ENCODE data around the gene EEF1A2.
"Not testable (repeated sequence)": the region's sequence is repeated elsewhere in the genome, so short reads cannot be mapped to it uniquely, and the experiment has no call there.

Gene EEF1A2

DNA sequence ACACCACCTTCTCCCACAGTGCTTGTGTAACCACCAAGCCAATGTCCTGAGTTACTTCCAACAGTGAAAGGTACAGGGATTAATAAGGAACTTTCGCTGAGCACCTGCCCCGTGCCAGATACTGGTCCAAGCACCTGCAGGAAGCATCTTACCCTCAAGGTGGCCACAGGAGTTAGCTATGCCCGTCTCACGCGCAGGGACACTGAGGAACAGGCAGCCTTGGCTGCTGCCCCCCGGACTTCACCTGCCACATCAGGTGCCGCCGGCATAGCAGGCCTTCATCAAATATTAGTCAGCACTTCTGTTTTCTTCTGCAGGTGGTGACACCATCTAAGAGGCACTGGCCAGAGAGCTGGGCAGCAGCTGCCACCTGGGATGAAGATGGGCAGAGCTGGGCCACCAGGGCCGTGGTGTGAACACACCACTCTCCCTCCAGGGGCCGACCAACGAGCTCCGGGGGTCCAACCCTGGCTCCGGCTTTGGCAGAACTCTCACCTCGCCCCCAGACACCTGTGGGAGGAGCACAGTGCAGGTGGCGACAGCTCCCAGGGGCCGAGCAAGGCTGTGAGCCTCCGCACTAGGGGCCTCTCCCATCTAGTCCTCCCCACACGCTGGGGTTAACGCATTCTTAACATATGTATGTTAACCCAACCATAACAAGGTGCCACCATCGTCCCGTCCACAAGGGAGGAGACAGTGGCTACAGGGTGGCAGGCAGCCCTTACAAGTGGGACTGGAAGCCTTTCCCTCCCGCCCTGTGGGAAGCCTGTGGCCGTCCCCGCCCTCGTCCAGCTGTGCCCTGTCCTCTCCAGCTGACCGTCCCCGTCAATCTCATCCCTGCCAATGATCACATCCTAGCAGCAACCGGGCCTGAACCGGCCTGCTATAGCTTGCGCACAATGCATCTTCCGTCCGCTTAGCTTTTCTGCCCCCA lies 18.8 kb upstream of the EEF1A2 start:
- Histone ChIP-seq H3K9me3 (replicated peaks; ENCODE audit: low read length) (no peaks in the 10 kb centered on the region), H3K9ac (ENCODE audit: low read depth, low read length) (no peak overlapping the region), H3K4me1 (ENCODE audit: control insufficient read depth, insufficient read depth, low read length) (peaks cover 13% of the 10 kb centered on the region), H3K4me2 (ENCODE audit: low read length) (no peak overlapping the region), H3K27me3 (ENCODE audit: control insufficient read depth, insufficient read depth, low read length) (peaks cover 7% of the 10 kb centered on the region), H3K4me3 (ENCODE audit: low read length) (no peak overlapping the region), H3K36me3 (ENCODE audit: insufficient read depth, low read length) (peaks cover 15% of the 10 kb centered on the region)

DNA sequence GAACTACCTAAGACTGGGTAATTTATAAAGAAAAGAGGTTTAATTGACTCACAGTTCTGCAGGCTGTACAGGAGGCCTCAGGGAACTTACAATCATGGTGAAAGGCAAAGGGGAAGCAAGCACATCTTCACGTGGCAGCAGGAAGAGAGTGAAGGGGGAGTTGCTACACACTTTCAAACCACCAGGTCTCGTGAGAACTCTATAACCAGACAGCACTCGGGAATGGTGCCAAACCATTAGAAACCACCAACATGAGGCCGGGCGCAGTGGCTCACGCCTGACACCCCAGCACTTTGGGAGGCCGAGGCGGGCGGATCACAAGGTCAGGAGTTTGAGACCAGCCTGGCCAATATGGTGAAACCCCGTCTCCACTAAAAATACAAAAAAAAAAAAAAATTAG lies 15.6 kb upstream of the EEF1A2 start:
- peaks cover 12% of the 10 kb centered on the region for H3K27me3 ChIP-seq (ENCODE audit: control insufficient read depth, insufficient read depth, low read length)
- H3K4me2 ChIP-seq (ENCODE audit: low read length); H3K4me1 ChIP-seq (ENCODE audit: control insufficient read depth, insufficient read depth, low read length); H3K9ac ChIP-seq (ENCODE audit: low read depth, low read length); H3K9me3 ChIP-seq (replicated peaks; ENCODE audit: low read length); H3K36me3 ChIP-seq (ENCODE audit: insufficient read depth, low read length); H3K4me3 ChIP-seq (ENCODE audit: low read length): not testable (repeated sequence)

DNA sequence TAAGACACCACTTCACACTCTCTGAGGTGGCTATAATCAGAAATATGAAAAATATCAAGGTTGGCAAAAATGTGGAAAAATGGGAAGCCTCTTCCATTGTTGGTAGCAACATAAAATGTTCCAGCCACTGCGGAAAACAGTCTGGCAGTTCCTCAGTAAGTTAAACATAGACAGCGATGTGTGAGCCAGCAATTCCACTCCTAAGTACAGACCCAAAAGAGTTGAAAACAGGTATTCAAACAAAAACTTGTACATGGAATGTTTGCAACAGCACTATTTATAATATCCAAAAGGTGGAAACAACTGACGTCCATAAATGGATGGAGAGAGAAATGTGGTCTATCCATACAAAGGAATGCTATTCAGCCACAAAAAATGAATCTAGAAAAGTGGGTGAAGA lies 14.3 kb upstream of the EEF1A2 start:
- Histone ChIP-seq H3K4me2 (ENCODE audit: low read length) (no peak overlapping the region), H3K27me3 (ENCODE audit: control insufficient read depth, insufficient read depth, low read length) (peaks cover 16% of the 10 kb centered on the region), H3K4me3 (ENCODE audit: low read length) (no peak overlapping the region), H3K36me3 (ENCODE audit: insufficient read depth, low read length) (no peaks in the 10 kb centered on the region), H3K9ac (ENCODE audit: low read depth, low read length) (no peak overlapping the region), H3K9me3 (replicated peaks; ENCODE audit: low read length) (no peaks in the 10 kb centered on the region), H3K4me1 (ENCODE audit: control insufficient read depth, insufficient read depth, low read length) (no peaks in the 10 kb centered on the region)

DNA sequence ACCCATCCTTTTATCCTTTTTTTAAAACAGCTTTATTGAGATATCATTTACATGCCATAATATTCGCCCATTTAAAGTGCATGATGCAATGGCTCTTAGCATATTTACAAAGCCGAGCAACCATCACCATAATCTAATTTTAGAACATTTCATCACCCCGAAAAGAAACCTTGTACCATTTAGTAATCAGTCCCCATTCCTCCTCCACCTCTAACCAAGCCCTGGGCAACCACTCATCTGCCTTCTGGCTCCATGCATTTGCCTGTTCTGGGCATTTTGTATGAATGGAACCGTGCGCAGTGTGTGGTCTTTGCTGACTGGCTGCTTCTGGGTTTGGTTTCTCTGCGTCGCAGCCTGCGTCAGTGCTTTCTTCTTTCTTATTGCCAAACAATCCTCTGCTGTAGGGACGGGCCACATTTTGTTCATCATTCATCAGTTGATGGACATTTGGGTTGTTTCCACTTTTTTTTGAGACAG lies 10.2 kb upstream of the EEF1A2 start:
- Histone ChIP-seq H3K4me3 (ENCODE audit: low read length) (no peak overlapping the region), H3K9me3 (replicated peaks; ENCODE audit: low read length) (no peaks in the 10 kb centered on the region), H3K4me1 (ENCODE audit: control insufficient read depth, insufficient read depth, low read length) (no peaks in the 10 kb centered on the region), H3K27me3 (ENCODE audit: control insufficient read depth, insufficient read depth, low read length) (peaks cover 33% of the 10 kb centered on the region), H3K36me3 (ENCODE audit: insufficient read depth, low read length) (no peaks in the 10 kb centered on the region), H3K9ac (ENCODE audit: low read depth, low read length) (no peak overlapping the region), H3K4me2 (ENCODE audit: low read length) (no peak overlapping the region)

DNA sequence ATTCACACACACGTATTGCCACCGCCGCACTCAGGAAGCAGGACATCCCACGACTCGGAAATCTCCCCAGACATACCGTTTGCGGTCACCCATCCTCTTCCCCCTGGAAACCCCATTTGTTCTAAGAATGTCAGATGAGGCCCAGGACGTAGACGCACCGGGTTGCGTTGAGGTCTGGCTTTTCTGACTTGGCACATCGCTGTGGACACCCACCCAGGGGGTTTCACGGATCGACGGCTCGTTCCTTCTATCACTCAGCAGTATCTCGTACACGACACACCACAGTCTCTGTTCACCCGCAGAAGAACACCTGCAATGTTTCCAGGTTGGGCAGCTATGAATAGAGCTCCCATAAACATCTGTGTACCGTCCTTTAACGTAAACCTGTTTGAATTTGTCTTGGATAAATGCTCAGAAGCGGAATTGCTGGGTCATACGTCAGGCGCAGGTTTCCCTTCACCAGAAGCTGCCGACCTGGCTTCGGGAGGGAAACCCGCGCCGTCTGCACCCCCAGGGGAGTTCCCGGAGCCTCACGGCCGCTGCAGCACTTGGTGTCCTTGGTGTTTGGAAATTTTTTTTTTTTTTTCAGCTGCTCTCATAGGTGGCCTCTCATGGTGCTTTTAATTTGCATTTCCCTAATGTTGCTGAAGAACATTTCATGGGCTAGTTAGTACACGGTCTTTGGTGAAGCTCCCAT lies 9.3 kb upstream of the EEF1A2 start:
- Histone ChIP-seq H3K36me3 (ENCODE audit: insufficient read depth, low read length) (no peaks in the 10 kb centered on the region), H3K4me3 (ENCODE audit: low read length) (no peak overlapping the region), H3K4me2 (ENCODE audit: low read length) (no peak overlapping the region), H3K4me1 (ENCODE audit: control insufficient read depth, insufficient read depth, low read length) (no peaks in the 10 kb centered on the region), H3K27me3 (ENCODE audit: control insufficient read depth, insufficient read depth, low read length) (peaks cover 41% of the 10 kb centered on the region), H3K9ac (ENCODE audit: low read depth, low read length) (no peak overlapping the region), H3K9me3 (replicated peaks; ENCODE audit: low read length) (no peaks in the 10 kb centered on the region)

DNA sequence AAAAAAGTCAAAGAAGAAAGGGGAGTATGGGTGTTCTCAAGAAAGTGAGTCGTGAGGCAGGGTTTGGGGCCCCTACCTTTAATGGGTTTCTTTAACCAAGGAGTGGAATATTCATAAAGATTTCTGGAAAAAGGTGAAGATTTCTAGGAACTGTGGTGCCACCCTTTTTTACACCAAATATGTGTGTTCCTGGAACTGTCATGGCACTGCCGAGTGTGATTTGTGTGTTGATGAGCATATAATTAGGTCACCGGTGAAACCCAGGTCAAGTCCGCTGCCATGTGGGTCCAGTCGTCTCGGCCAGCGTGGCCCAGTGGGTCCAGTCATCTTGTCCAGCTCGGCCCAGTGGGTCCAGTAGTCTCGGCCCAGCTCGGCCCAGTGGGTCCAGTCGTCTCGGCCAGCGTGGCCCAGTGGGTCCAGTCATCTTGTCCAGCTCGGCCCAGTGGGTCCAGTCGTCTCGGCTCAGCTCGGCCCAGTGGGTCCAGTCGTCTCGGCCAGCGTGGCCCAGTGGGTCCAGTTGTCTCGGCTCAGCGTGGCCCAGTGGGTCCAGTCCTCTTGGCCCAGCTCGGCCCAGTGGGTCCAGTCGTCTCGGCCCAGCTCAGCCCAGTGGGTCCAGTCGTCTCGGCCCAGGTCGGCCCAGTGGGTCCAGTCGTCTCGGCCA lies 8.3 kb upstream of the EEF1A2 start:
- no peak overlapping the region for H3K4me2 ChIP-seq (ENCODE audit: low read length)
- no peak overlapping the region for H3K9ac ChIP-seq (ENCODE audit: low read depth, low read length)
- H3K27me3 ChIP-seq (ENCODE audit: control insufficient read depth, insufficient read depth, low read length), result peaks cover 43% of the 10 kb centered on the region
- no peaks in the 10 kb centered on the region for H3K36me3 ChIP-seq (ENCODE audit: insufficient read depth, low read length)
- no peak overlapping the region for H3K4me3 ChIP-seq (ENCODE audit: low read length)
- no peaks in the 10 kb centered on the region for H3K4me1 ChIP-seq (ENCODE audit: control insufficient read depth, insufficient read depth, low read length)
- no peaks in the 10 kb centered on the region for H3K9me3 ChIP-seq (replicated peaks; ENCODE audit: low read length)

DNA sequence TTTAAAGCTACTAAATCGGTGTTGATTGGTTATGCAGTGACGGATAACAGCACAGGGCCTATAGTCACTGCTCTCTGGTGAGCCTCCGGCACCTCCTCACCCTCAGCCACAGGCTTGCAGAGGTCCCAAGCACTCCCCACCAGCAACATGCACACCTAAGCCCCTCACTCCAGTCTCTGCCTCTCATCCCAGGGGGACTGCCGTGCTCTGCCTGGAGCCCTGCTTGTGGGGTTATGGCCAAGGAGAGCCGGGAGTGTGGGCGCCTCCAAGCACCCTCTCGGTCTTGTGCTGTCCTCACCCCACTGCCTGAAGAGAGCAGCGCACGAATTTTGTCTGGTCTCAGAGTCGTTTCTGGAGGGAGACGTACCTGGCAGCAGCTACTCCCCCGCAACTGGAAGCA lies 6.8 kb upstream of the EEF1A2 start:
- Histone ChIP-seq H3K9ac (ENCODE audit: low read depth, low read length) (no peak overlapping the region), H3K9me3 (replicated peaks; ENCODE audit: low read length) (no peaks in the 10 kb centered on the region), H3K36me3 (ENCODE audit: insufficient read depth, low read length) (no peaks in the 10 kb centered on the region), H3K4me3 (ENCODE audit: low read length) (no peak overlapping the region), H3K4me1 (ENCODE audit: control insufficient read depth, insufficient read depth, low read length) (no peaks in the 10 kb centered on the region), H3K4me2 (ENCODE audit: low read length) (no peak overlapping the region), H3K27me3 (ENCODE audit: control insufficient read depth, insufficient read depth, low read length) (peaks cover 43% of the 10 kb centered on the region)

DNA sequence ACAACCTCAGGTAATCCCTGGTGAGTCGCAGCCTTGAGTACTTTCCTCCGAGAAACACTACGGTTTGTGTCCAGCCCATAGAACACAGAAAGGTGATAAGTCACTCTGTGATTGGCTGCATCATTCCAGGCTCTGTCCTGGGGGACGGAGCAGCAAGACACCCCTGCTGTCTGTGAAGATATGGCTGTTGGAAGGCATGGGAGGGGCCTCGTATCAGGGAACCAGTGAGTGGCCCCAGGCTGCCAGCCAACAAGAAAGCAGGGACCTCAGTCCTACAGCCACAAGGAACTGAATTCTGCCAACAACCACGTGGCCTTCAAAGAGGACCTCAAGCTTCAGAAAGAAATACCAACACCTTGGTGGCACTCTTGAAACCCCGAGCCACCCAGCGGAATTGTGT lies 6.4 kb upstream of the EEF1A2 start:
- H3K27me3 ChIP-seq (ENCODE audit: control insufficient read depth, insufficient read depth, low read length), result peaks cover 43% of the 10 kb centered on the region
- H3K4me2 ChIP-seq (ENCODE audit: low read length), result no peak overlapping the region
- no peaks in the 10 kb centered on the region for H3K36me3 ChIP-seq (ENCODE audit: insufficient read depth, low read length)
- H3K9ac ChIP-seq (ENCODE audit: low read depth, low read length), result no peak overlapping the region
- no peaks in the 10 kb centered on the region for H3K4me1 ChIP-seq (ENCODE audit: control insufficient read depth, insufficient read depth, low read length)
- H3K4me3 ChIP-seq (ENCODE audit: low read length), result no peak overlapping the region
- H3K9me3 ChIP-seq (replicated peaks; ENCODE audit: low read length), result no peaks in the 10 kb centered on the region

DNA sequence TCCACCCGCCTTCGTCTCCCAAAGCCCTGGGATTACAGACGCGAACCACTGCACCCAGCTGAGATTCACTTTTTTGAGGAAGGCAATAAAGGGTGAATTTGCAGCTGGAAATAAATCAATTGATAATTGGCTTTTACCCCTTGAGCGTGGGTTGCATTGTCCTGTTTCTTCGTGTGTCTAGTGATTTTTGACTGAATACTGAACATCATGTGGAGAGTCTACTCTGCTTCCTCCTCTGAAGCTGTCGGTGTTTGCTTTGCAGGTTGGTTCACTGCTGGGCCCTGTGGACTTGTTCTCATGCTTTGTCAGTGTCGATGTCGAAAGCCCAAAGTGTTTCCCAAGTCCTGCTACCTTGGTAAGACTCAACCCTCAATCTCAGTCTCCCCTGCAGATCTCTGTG lies 5.8 kb upstream of the EEF1A2 start:
- Histone ChIP-seq H3K4me3 (ENCODE audit: low read length) (no peak overlapping the region), H3K36me3 (ENCODE audit: insufficient read depth, low read length) (no peaks in the 10 kb centered on the region), H3K4me2 (ENCODE audit: low read length) (no peak overlapping the region), H3K27me3 (ENCODE audit: control insufficient read depth, insufficient read depth, low read length) (peaks cover 47% of the 10 kb centered on the region), H3K9ac (ENCODE audit: low read depth, low read length) (no peak overlapping the region), H3K9me3 (replicated peaks; ENCODE audit: low read length) (no peaks in the 10 kb centered on the region), H3K4me1 (ENCODE audit: control insufficient read depth, insufficient read depth, low read length) (no peaks in the 10 kb centered on the region)

DNA sequence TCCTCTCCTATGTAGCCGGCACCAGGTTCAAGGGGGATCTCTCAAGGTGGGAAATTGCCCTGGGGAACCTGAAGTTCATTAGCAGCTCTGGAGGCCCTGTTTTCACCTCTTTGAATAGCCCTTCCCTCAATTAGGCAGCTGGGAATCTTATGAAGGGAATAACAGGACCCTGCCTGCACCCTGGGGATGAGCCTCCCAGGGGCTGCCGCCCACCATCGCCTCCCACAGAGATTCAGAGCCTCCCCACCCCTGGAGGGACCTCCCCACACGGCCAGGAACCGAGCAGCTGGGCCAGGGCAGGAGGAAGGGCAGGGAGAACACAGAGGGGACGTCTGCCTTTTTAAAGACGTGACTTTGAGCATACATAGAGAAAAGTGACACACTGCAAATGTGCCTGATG lies 4.6 kb upstream of the EEF1A2 start:
- H3K4me1 ChIP-seq (ENCODE audit: control insufficient read depth, insufficient read depth, low read length), result no peaks in the 10 kb centered on the region
- H3K4me3 ChIP-seq (ENCODE audit: low read length), result no peak overlapping the region
- H3K36me3 ChIP-seq (ENCODE audit: insufficient read depth, low read length), result no peaks in the 10 kb centered on the region
- no peaks in the 10 kb centered on the region for H3K9me3 ChIP-seq (replicated peaks; ENCODE audit: low read length)
- no peak overlapping the region for H3K9ac ChIP-seq (ENCODE audit: low read depth, low read length)
- no peak overlapping the region for H3K4me2 ChIP-seq (ENCODE audit: low read length)
- H3K27me3 ChIP-seq (ENCODE audit: control insufficient read depth, insufficient read depth, low read length), result peaks cover 47% of the 10 kb centered on the region

DNA sequence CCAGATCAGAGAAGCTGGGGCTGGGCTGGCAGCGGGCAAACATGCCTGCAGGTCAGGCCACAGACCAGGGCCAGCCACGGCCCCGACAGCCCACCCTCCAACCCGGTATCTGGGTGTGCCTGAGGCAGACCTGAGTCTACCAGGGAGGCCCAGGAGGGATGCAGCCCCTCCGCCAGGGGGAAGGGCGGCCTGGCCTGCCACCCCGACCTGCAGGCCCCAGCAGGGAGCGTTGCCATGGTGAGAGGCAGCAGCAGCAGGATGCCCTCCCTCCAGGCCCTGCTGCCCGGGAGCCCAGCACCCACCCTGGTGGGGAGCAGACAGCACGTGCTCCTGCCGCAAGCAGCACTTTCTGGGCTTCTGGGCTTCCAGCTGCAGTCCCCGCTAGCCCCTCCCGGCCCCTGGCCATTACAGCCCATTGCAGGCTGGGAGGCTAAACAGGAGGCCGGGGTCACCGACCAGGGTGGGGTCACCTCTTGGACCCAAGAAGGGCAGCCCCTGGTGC lies 3.8 kb upstream of the EEF1A2 start:
- Histone ChIP-seq H3K4me3 (ENCODE audit: low read length) (no peak overlapping the region), H3K4me1 (ENCODE audit: control insufficient read depth, insufficient read depth, low read length) (peaks cover 6% of the 10 kb centered on the region), H3K9ac (ENCODE audit: low read depth, low read length) (no peak overlapping the region), H3K36me3 (ENCODE audit: insufficient read depth, low read length) (no peaks in the 10 kb centered on the region), H3K27me3 (ENCODE audit: control insufficient read depth, insufficient read depth, low read length) (peaks cover 49% of the 10 kb centered on the region), H3K4me2 (ENCODE audit: low read length) (no peak overlapping the region), H3K9me3 (replicated peaks; ENCODE audit: low read length) (no peaks in the 10 kb centered on the region)
